Smooth muscle cell (in vitro differentiated cells): ENCODE data around the gene SGPL1. TPM values are rescaled to one million over a fixed set of nuclear protein-coding genes. Genes with fewer than 3 reads are reported as not detected.

Experiments used
- DNase-seq: peaks from one replicate; lab custom pipeline; 2025; ENCODE audit not compliant: unreplicated experiment; lab: John Stamatoyannopoulos, UW
- H2AFZ ChIP-seq: fragments of 200-600 bp; sonication (generic); 2 replicates; pipeline ENCODE4 v1.6.0; 2016; ENCODE audit warnings: antibody characterized with exemption, low read depth, mild to moderate bottlenecking
- H3F3A ChIP-seq: fragments of 200-600 bp; sonication (generic); 2 replicates; pipeline ENCODE4 v1.6.0; 2017; ENCODE audit warnings: antibody characterized with exemption, low read depth
- H3K27ac ChIP-seq: fragments of 200-600 bp; sonication (generic); 2 replicates; pipeline ENCODE4 v1.5.1; 2016; ENCODE audit warnings: low read depth, mild to moderate bottlenecking
- H3K27me3 ChIP-seq: fragments of 200-600 bp; sonication (generic); 2 replicates; pipeline ENCODE4 v1.6.1; 2016; ENCODE audit warnings: low read depth, mild to moderate bottlenecking
- H3K36me3 ChIP-seq: fragments of 200-600 bp; sonication (generic); 2 replicates; pipeline ENCODE4 v1.5.1; 2016; ENCODE audit warnings: low read depth
- H3K4me1 ChIP-seq: fragments of 200-600 bp; sonication (generic); 2 replicates; pipeline ENCODE4 v1.5.1; 2016; ENCODE audit warnings: low read depth
- H3K4me2 ChIP-seq: fragments of 200-600 bp; sonication (generic); 2 replicates; pipeline ENCODE4 v1.6.0; 2016; ENCODE audit warnings: mild to moderate bottlenecking
- H3K4me3 ChIP-seq: fragments of 200-600 bp; sonication (generic); 2 replicates; pipeline ENCODE4 v1.5.1; 2016; ENCODE audit warnings: mild to moderate bottlenecking
- H3K79me2 ChIP-seq: fragments of 200-600 bp; sonication (generic); 2 replicates; pipeline ENCODE4 v1.6.0; 2016; ENCODE audit warnings: low read depth, mild to moderate bottlenecking
- H3K9ac ChIP-seq: fragments of 200-600 bp; sonication (generic); 2 replicates; pipeline ENCODE4 v1.6.0; 2016; ENCODE audit warnings: low read depth
- H3K9me3 ChIP-seq: fragments of 200-600 bp; sonication (generic); replicated peaks from 2 replicates; pipeline ENCODE4 v1.5.1; 2016; ENCODE audit warnings: low read depth
- H4K20me1 ChIP-seq: fragments of 200-600 bp; sonication (generic); 2 replicates; pipeline ENCODE4 v1.6.0; 2016; ENCODE audit warnings: low read depth
- CTCF ChIP-seq: fragments of 200-600 bp; sonication (generic); IDR thresholded peaks from 2 replicates; pipeline ENCODE4 v1.5.1; 2017; ENCODE audit warnings: borderline replicate concordance, mild to moderate bottlenecking, antibody characterized with exemption; ENCODE audit not compliant: insufficient read depth, poor library complexity, severe bottlenecking
- WGBS: methylation state at CpG from one replicate; pipeline ENCODE4 v1.1.7; 2016; ENCODE audit warnings: low lambda C conversion rate; 5-methylcytosine and 5-hydroxymethylcytosine counted together
- polyA plus RNA-seq: library from polyadenylated mRNA; unstranded; fragments of >200 nt; fragmentation: Nextera tagmentation; extraction: Ambion mirVana; gene quantifications from 2 replicates; pipeline ENCODE4 v1.2.1, GENCODE V29; 2016
- total RNA-seq: library from RNA; depleted of rRNA; stranded (reverse); fragments of >200 nt; gene quantifications from 2 replicates; pipeline ENCODE4 v1.2.3, GENCODE V29; 2014

SGPL1 gene
- total and polyA plus RNA-seq, 2 experiments from 2014 or later = 20.0 to 41.1 TPM

GRCh38 chr10:70797840-70798239, 17.9 kb upstream of the SGPL1 start:
- DNase-seq = no peak
- Histone ChIP-seq H3K4me2 (no peak overlapping the region), H3K9ac (no peak overlapping the region), H3K36me3 (no peaks in the 10 kb centered on the region), H3K4me3 (no peak overlapping the region), H3F3A (no peaks in the 10 kb centered on the region), H3K4me1 (no peaks in the 10 kb centered on the region), H3K27me3 (no peaks in the 10 kb centered on the region), H3K27ac (no peak overlapping the region), H3K9me3 (peaks cover 3% of the 10 kb centered on the region), H2AFZ (no peak overlapping the region), H4K20me1 (no peaks in the 10 kb centered on the region), H3K79me2 (no peaks in the 10 kb centered on the region)
- no peak for TF ChIP-seq CTCF
- WGBS = 93% methylated on average over 7 of the region's 7 CpGs

GRCh38 chr10:70799124-70799523, 16.6 kb upstream of the SGPL1 start:
- Histone ChIP-seq H3K9ac (no peak overlapping the region), H3K27me3 (no peaks in the 10 kb centered on the region), H3F3A (no peaks in the 10 kb centered on the region), H3K4me3 (no peak overlapping the region), H3K9me3 (peaks cover 3% of the 10 kb centered on the region), H3K36me3 (no peaks in the 10 kb centered on the region), H3K79me2 (no peaks in the 10 kb centered on the region), H3K4me1 (no peaks in the 10 kb centered on the region), H2AFZ (no peak overlapping the region), H3K27ac (no peak overlapping the region), H3K4me2 (no peak overlapping the region), H4K20me1 (no peaks in the 10 kb centered on the region)
- TF ChIP-seq CTCF = no peak
- DNase-seq = no peak
- WGBS = 86% methylated on average over 5 of the region's 5 CpGs

- Histone ChIP-seq H4K20me1 (no peaks in the 10 kb centered on the region), H3F3A (no peaks in the 10 kb centered on the region), H3K9ac (no peak overlapping the region), H3K27ac (no peak overlapping the region), H3K79me2 (no peaks in the 10 kb centered on the region), H2AFZ (no peak overlapping the region), H3K9me3 (peaks cover 2% of the 10 kb centered on the region), H3K36me3 (no peaks in the 10 kb centered on the region), H3K4me1 (no peaks in the 10 kb centered on the region), H3K27me3 (no peaks in the 10 kb centered on the region), H3K4me3 (no peak overlapping the region), H3K4me2 (no peak overlapping the region)
- TF ChIP-seq CTCF = no peak
- WGBS = 100% methylated on average over 1 of the region's 1 CpG
- DNase-seq = no peak
Measured at GRCh38 chr10:70801854-70802253, 13.9 kb upstream of the SGPL1 start.

GRCh38 chr10:70803775-70804420, 11.8 kb upstream of the SGPL1 start:
- no peak for DNase-seq
- no peak overlapping the region for H3K4me3 ChIP-seq
- H3K79me2 ChIP-seq = no peaks in the 10 kb centered on the region
- no peaks in the 10 kb centered on the region for H3K36me3 ChIP-seq
- no peaks in the 10 kb centered on the region for H3K27me3 ChIP-seq
- no peak for TF ChIP-seq CTCF
- no peaks in the 10 kb centered on the region for H3F3A ChIP-seq
- H3K27ac ChIP-seq = no peak overlapping the region
- H3K4me1 ChIP-seq = no peaks in the 10 kb centered on the region
- 95% methylated on average over 2 of the region's 2 CpGs for WGBS
- H3K9me3 ChIP-seq = no peaks in the 10 kb centered on the region
- H3K4me2 ChIP-seq = no peak overlapping the region
- no peak overlapping the region for H3K9ac ChIP-seq
- H2AFZ ChIP-seq = no peak overlapping the region
- no peaks in the 10 kb centered on the region for H4K20me1 ChIP-seq
